Fibroblast of lung (primary cell): ENCODE results near the gene DLGAP1.

Source experiments
- CTCF ChIP-seq, 2 donors: IDR thresholded peaks in 1 of 2; conservative IDR thresholded peaks in 1 of 2; 1 replicate in 1 of 2; 2 replicates in 1 of 2; pipeline ENCODE4 v1.5.1; 2011 to 2012; ENCODE audit warnings: low read length in 2 of 2, control low read depth in 1 of 2, inconsistent platforms in 1 of 2, low read depth in 1 of 2, mild to moderate bottlenecking in 1 of 2
- EZH2 ChIP-seq: IDR thresholded peaks from 2 replicates; pipeline ENCODE4 v1.5.1; 2012; ENCODE audit warnings: low read length, control low read depth, mild to moderate bottlenecking; ENCODE audit errors: missing control alignments

- TF ChIP-seq EZH2 (no peak), CTCF (conservative IDR thresholded peaks at IDR 0.05 in 1 of 2, IDR thresholded peaks at IDR 0.05 in 1 of 2; ENCODE audit: low read depth in 1 of 2, low read length in 2 of 2) (no peak)
These were observed 965.6 kb downstream of the DLGAP1 start for GRCh38 chr18:3489462-3489861.
